ENCODE results near the gene FOXS1. TPM values are rescaled to one million over a fixed set of nuclear protein-coding genes. Genes with fewer than 3 reads are reported as not detected.

The FOXS1 gene
- total and polyA plus RNA-seq, 10 of the 15 experiments (the other 5 are each of a cell fraction or from before 2014, with no cell fraction given): not detected

DNA sequence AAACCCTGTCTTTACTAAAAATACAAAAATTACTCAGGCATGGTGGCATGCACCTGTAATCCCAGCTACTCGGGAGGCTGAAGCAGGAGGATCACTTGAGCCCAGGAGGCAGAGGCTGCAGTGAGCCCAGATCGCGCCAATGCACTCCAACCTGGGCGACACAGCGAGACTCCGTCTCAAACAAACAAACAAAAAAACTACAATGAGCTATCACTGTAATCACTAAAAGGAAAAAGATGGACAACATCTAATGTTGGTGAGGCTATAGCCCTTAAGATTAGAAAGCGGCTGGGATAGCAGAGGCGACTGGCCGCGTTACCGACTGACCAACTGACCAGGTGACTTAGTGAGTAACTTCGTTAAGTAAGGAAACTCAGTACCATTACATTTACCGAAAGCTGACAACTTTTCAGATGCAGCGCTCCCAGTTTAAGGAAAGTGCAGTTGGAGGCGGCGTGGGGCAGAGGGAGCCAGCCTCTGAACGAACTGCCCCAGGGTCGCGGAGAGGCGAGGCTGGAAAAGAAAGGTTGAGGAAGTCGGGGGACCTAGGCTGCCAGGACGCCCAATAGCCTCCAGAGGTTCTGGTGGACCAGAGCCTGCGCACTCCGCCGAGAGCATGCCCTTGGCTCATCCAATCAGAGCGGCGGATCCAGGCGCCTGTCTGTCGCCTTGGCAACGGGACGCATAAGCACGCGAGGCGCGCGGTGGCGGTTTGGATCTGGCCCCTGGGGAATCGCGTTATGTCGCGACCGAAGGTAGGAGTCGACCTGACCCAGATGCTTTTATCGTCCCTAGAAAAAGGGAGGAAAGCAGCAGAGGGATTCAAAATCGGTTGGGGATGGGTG, 34.0 kb upstream of the FOXS1 start:
- POLR2A ChIA-PET: interaction anchor here (1.1 to 4.2 kb wide), 7 partner anchors 10 to 136 kb away, joined by 3 to 35 read pairs (median 7); partner anchors contain the start of genes DUSP15 and TTLL9
- CTCF ChIA-PET: interaction anchor here (0.8 to 2.4 kb wide), 9 partner anchors 15 to 152 kb away, joined by 3 to 10 read pairs (median 5); partner anchors contain the start of gene PDRG1
- TF ChIP-seq ZZZ3 (IDR thresholded peaks at IDR 0.05; ENCODE audit: control insufficient read depth, insufficient read length, low read depth): no peak
- TF ChIP-seq MAX (IDR thresholded peaks at IDR 0.05; ENCODE audit: low read depth, low read length): peak; percentile 71
- TF ChIP-seq USF1 (IDR thresholded peaks at IDR 0.05; ENCODE audit: borderline replicate concordance, extremely low read length, insufficient read depth, low read depth, low read length): peak; percentile 51
- peak; percentile 94 for TF ChIP-seq MEF2B (IDR thresholded peaks at IDR 0.05; ENCODE audit: partially characterized antibody, poor library complexity, severe bottlenecking)
- TF ChIP-seq, protein P1, sequence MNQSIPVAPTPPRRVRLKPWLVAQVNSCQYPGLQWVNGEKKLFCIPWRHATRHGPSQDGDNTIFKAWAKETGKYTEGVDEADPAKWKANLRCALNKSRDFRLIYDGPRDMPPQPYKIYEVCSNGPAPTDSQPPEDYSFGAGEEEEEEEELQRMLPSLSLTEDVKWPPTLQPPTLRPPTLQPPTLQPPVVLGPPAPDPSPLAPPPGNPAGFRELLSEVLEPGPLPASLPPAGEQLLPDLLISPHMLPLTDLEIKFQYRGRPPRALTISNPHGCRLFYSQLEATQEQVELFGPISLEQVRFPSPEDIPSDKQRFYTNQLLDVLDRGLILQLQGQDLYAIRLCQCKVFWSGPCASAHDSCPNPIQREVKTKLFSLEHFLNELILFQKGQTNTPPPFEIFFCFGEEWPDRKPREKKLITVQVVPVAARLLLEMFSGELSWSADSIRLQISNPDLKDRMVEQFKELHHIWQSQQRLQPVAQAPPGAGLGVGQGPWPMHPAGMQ (IDR thresholded peaks at IDR 0.05; ENCODE audit: borderline replicate concordance): no peak
- TF ChIP-seq, protein P2, sequence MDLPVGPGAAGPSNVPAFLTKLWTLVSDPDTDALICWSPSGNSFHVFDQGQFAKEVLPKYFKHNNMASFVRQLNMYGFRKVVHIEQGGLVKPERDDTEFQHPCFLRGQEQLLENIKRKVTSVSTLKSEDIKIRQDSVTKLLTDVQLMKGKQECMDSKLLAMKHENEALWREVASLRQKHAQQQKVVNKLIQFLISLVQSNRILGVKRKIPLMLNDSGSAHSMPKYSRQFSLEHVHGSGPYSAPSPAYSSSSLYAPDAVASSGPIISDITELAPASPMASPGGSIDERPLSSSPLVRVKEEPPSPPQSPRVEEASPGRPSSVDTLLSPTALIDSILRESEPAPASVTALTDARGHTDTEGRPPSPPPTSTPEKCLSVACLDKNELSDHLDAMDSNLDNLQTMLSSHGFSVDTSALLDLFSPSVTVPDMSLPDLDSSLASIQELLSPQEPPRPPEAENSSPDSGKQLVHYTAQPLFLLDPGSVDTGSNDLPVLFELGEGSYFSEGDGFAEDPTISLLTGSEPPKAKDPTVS (IDR thresholded peaks at IDR 0.05; ENCODE audit: low read depth, low read length): no peak
- TF ChIP-seq STAT3 (IDR thresholded peaks at IDR 0.05; ENCODE audit: low read depth, low read length): no peak
- no peak for TF ChIP-seq RBBP5 (conservative IDR thresholded peaks at IDR 0.05)
- TF ChIP-seq, protein P3, sequence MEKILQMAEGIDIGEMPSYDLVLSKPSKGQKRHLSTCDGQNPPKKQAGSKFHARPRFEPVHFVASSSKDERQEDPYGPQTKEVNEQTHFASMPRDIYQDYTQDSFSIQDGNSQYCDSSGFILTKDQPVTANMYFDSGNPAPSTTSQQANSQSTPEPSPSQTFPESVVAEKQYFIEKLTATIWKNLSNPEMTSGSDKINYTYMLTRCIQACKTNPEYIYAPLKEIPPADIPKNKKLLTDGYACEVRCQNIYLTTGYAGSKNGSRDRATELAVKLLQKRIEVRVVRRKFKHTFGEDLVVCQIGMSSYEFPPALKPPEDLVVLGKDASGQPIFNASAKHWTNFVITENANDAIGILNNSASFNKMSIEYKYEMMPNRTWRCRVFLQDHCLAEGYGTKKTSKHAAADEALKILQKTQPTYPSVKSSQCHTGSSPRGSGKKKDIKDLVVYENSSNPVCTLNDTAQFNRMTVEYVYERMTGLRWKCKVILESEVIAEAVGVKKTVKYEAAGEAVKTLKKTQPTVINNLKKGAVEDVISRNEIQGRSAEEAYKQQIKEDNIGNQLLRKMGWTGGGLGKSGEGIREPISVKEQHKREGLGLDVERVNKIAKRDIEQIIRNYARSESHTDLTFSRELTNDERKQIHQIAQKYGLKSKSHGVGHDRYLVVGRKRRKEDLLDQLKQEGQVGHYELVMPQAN (conservative IDR thresholded peaks at IDR 0.05): peak; percentile 81
- TF ChIP-seq RELA (IDR thresholded peaks at IDR 0.05; ENCODE audit: borderline replicate concordance, partially characterized antibody): no peak
- no peak for TF ChIP-seq TARDBP (IDR thresholded peaks at IDR 0.05; ENCODE audit: borderline replicate concordance)
- peak; percentile 92 for TF ChIP-seq SIN3A (IDR thresholded peaks at IDR 0.05; ENCODE audit: low read depth, low read length)
- no peak for TF ChIP-seq CBX5 (IDR thresholded peaks at IDR 0.05; ENCODE audit: low read depth)
- no peak for TF ChIP-seq CBX3 (IDR thresholded peaks at IDR 0.05; ENCODE audit: borderline replicate concordance, low read depth)
- TF ChIP-seq BACH1 (IDR thresholded peaks at IDR 0.05; ENCODE audit: borderline replicate concordance): peak; percentile 96
- peak; percentile 40; the same call in 1 of the 2 replicates for TF ChIP-seq IKZF1 (conservative IDR thresholded peaks at IDR 0.05)
- no peak for TF ChIP-seq ZNF217 (IDR thresholded peaks at IDR 0.05)

More for the DNA sequence above, 34.0 kb upstream of the FOXS1 start:
- intact Hi-C loops (cut with micrococcal nuclease; ENCODE audit: unreplicated experiment) (no loop called here), in situ Hi-C loops (cut with MboI) (no loop called here)
- Histone ChIP-seq H3K4me3 (peak overlapping the region; percentile 88), H3K27me3 (replicated peaks in 1 of 2; ENCODE audit: control insufficient read depth in 2 of 2, insufficient read depth in 2 of 2, low read length in 1 of 2) (no peaks in the 10 kb centered on the region), H3K36me3 (ENCODE audit: control insufficient read depth in 2 of 2, insufficient read depth in 2 of 2, low read length in 1 of 2) (no peaks in the 10 kb centered on the region), H2AFZ (ENCODE audit: control insufficient read depth, low read depth, low read length) (peak overlapping the region; percentile 87), H3K4me1 (ENCODE audit: control insufficient read depth, insufficient read depth, low read length) (peaks cover 3% of the 10 kb centered on the region; the same call in 1 of the 2 replicates), H3K9ac (ENCODE audit: control insufficient read depth, insufficient read depth, low read length) (peak overlapping the region; percentile 17; the same call in 1 of the 2 replicates), H4K20me1 (ENCODE audit: control insufficient read depth, insufficient read depth) (no peaks in the 10 kb centered on the region), H3K9me3 (replicated peaks; ENCODE audit: control insufficient read depth, insufficient read depth, low read length) (no peaks in the 10 kb centered on the region; the same call in 2 of the 3 replicates), H3K27ac (ENCODE audit: control insufficient read depth, insufficient read depth) (no peak overlapping the region), H3K79me2 (ENCODE audit: control insufficient read depth, insufficient read depth, low read length) (no peaks in the 10 kb centered on the region), H3K4me2 (ENCODE audit: control insufficient read depth, insufficient read depth) (peak overlapping the region; percentile 87)
- no TSS peak for BruUV-seq (replicated peaks)
- FAIRE-seq (peak; percentile 93), ATAC-seq (peak; percentile 98), DNase-seq (ENCODE audit: low read depth, low spot score) (peak; percentile 45)
- SMC1A ChIA-PET (ENCODE audit: uncharacterized antibody, unreplicated experiment): interaction anchor here (0.6 to 6.5 kb wide), 9 partner anchors 11 to 73 kb away, joined by 3 to 37 read pairs (median 6); partner anchors contain the start of gene PDRG1
- 5% methylated on average over 39 of the region's 45 CpGs for WGBS (ENCODE audit: insufficient coverage, insufficient replicate concordance, low lambda C conversion rate, missing lambda C conversion rate)
- RAD21 ChIA-PET (ENCODE audit: unreplicated experiment): interaction anchor here (1.0 to 3.9 kb wide), 8 partner anchors 8 to 72 kb away, joined by 3 to 26 read pairs (median 6); partner anchors contain the start of gene PDRG1

Data from GM12878 (cell line).